Esophagus muscularis mucosa (tissue), 4 donors: Measurements from ENCODE around the gene ABHD16A. TPM values are rescaled to one million over a fixed set of nuclear protein-coding genes. Genes with fewer than 3 reads are reported as not detected.
A peak's percentile ranks its signal among the peaks of the same experiment; 100 is the strongest.

Experiments used
- DNase-seq: peaks from one replicate; pipeline ENCODE4 v3.0.0-alpha.2; 2017; ENCODE audit errors: extremely low spot score
- H3K27ac ChIP-seq, 4 donors: fragments of 200-600 bp; sonication (generic); replicated peaks in 1 of 4; 1 replicate in 3 of 4; 2 replicates in 1 of 4; pipeline ENCODE4 v1.5.1; 2016 to 2019; ENCODE audit warnings: mild to moderate bottlenecking in 1 of 4
- H3K27me3 ChIP-seq, 4 donors: fragments of 200-600 bp; sonication (generic); one replicate each; pipeline versions ENCODE4 v1.5.1 to v1.6.0; 2016 to 2019
- H3K36me3 ChIP-seq, 4 donors: fragments of 200-600 bp; sonication (generic); one replicate each; pipeline ENCODE4 v1.5.1; 2016 to 2019
- H3K4me1 ChIP-seq, 4 donors: fragments of 200-600 bp; sonication (generic); one replicate each; pipeline ENCODE4 v1.5.1; 2016 to 2019
- H3K4me3 ChIP-seq, 4 donors: fragments of 200-600 bp; sonication (generic); 1 replicate in 2 of 4; 2 replicates in 2 of 4; pipeline ENCODE4 v1.5.1; 2016 to 2019; ENCODE audit warnings: mild to moderate bottlenecking in 4 of 4, moderate library complexity in 1 of 4
- H3K9me3 ChIP-seq, 4 donors: fragments of 200-600 bp; sonication (generic); 1 replicate in 3 of 4; 2 replicates in 1 of 4; pipeline ENCODE4 v1.5.1; 2016 to 2019
- EP300 ChIP-seq: sonication (generic); formaldehyde crosslinking; IDR thresholded peaks from one replicate; pipeline ENCODE4 v1.6.1; 2017; ENCODE audit warnings: antibody characterized with exemption
- POLR2A ChIP-seq: fragments of 450-650 bp; IDR thresholded peaks from one replicate; pipeline ENCODE4 v1.6.1; 2017; ENCODE audit warnings: antibody characterized with exemption, moderate library complexity, mild to moderate bottlenecking, low read depth
- POLR2AphosphoS5 ChIP-seq, 2 donors: sonication (generic); formaldehyde crosslinking; IDR thresholded peaks; one replicate each; pipeline ENCODE4 v1.6.1; 2017; ENCODE audit warnings: antibody characterized with exemption in 2 of 2
- WGBS: methylation state at CpG from one replicate; pipeline ENCODE4 v1.1.5; 2018; 5-methylcytosine and 5-hydroxymethylcytosine counted together
- intact Hi-C: fragments of 100-400 bp; cut with DNase I; formaldehyde crosslinking; loops from one replicate; pipeline ENCODE4 v1.15.1; 2023
- total RNA-seq, 4 donors: library from RNA; depleted of rRNA; stranded (reverse); fragments of >200 nt; gene quantifications; one replicate each; pipeline versions ENCODE4 v1.1.0 to v1.2.1, GENCODE V29; 2016
- TF ChIP-seq, protein P1 (sequence below), 3 experiments: fragments of 200-600 bp in 2 of 3; fragments of 450-650 bp in 1 of 3; sonication (generic) in 2 of 3; IDR thresholded peaks; one replicate each; pipeline ENCODE4 v1.5.1; 2017 to 2019; ENCODE audit warnings: antibody characterized with exemption in 3 of 3, mild to moderate bottlenecking in 2 of 3, moderate library complexity in 1 of 3

ABHD16A gene
- total RNA-seq, 4 donors from 2014 or later = 44.9 to 57.9 (median 52.8) TPM

DNA sequence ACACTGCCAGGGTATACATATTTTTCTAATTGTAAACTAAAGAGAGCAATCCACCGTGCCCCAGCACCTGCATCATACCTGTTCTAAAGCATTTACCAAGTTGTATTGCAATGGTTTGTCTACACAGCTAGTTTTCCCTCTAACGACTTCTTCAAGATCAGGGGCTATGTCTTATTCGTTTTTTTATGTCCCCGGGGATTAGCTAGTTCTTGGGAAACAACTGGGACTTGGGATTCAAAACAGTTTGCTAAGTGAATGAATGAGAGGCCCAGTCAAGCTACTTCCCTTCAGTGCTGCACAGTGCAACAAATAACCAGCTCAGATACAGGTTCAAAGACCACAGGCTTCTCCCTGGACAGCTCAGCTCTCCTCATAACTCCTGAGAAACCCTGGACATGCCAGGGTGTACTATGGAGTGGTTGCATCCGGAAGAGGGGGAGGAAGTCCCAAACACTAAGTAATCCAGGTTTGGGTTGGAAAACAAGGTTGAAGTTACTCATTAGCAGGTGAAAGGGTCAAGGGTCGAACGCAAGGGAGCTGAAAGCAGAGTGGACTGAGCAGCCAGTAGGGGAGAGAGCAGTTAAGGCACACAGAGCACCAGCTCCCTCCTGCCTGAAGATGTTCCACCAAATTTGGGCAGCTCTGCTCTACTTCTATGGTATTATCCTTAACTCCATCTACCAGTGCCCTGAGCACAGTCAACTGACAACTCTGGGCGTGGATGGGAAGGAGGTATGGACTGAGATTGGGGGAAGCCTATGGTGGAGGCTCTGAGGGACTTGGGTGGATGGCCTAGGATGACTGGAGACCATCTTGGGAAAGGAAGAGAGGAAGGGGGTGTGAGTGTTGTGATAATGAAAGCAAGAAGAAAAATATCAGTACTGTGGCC is 47.5 kb downstream of the ABHD16A start, which contains the start of gene APOM:
Gene APOM (plus strand): TSS at position 546 of the 889 bp plus-strand sequence. CDS start 73 bp downstream, at position 619.
- no peak within 1 kb of the TSS for H3K4me3 ChIP-seq
- H3K4me1 ChIP-seq = peaks cover 42 to 69% (median 54%) of the 10 kb centered on the region in 4 donors
- no peaks in the 10 kb centered on the region for H3K27me3 ChIP-seq
- WGBS = 87% methylated on average over 8 of the region's 8 CpGs
- TF ChIP-seq POLR2AphosphoS5 (IDR thresholded peaks at IDR 0.05) (no peak), EP300 (no peak), POLR2A (no peak)
- TF ChIP-seq, protein P1, sequence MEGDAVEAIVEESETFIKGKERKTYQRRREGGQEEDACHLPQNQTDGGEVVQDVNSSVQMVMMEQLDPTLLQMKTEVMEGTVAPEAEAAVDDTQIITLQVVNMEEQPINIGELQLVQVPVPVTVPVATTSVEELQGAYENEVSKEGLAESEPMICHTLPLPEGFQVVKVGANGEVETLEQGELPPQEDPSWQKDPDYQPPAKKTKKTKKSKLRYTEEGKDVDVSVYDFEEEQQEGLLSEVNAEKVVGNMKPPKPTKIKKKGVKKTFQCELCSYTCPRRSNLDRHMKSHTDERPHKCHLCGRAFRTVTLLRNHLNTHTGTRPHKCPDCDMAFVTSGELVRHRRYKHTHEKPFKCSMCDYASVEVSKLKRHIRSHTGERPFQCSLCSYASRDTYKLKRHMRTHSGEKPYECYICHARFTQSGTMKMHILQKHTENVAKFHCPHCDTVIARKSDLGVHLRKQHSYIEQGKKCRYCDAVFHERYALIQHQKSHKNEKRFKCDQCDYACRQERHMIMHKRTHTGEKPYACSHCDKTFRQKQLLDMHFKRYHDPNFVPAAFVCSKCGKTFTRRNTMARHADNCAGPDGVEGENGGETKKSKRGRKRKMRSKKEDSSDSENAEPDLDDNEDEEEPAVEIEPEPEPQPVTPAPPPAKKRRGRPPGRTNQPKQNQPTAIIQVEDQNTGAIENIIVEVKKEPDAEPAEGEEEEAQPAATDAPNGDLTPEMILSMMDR (IDR thresholded peaks at IDR 0.05) = no peak
- intact Hi-C loops = no loop called here
- H3K27ac ChIP-seq = no peak within 1 kb of the TSS
- H3K36me3 ChIP-seq = peaks cover 0 to 37% (median 27%) of the 10 kb centered on the region in 4 donors
- DNase-seq = no peak
- H3K9me3 ChIP-seq = no peaks in the 10 kb centered on the region

DNA sequence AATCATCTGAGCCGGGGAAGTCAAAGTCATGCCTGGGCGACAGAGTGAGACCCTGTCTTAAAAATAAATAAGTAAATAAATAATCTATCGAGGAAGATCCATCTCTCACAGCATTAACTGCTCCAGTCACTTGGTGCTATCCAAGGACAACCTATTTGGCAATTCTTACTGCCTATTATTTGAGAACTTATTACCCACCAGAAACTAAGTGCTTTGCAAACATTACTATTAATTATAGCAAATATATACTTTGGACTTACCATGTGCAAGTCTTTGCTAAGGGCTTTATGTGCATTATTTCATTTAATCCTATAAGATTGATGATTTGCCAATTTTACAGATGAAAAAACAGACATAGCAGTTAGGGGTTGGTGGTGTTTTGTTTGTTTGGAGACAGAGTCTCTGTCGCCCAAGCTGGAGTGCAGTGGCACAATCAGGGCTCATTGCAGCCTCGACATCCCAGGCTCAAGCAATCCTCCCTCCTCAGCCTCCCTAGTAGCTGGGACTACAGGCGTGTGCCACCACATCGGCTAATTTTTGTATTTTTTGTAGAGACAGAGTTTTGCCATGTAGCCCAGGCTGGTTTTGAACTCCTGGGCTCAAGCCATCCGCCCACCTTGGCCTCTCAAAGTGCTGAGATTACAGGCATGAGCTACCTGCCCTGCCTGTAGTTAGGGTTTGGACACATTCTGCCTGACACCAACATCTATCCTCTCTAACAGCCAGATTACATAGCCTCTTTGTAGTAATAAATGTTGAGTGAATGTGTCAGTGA is 48.4 kb downstream of the ABHD16A start:
- TF ChIP-seq POLR2AphosphoS5 (IDR thresholded peaks at IDR 0.05) = no peak
- TF ChIP-seq EP300 = no peak
- TF ChIP-seq, protein P1 (IDR thresholded peaks at IDR 0.05) = no peak
- TF ChIP-seq POLR2A = no peak
- peaks cover 0 to 44% (median 30%) of the 10 kb centered on the region in 4 donors for H3K36me3 ChIP-seq
- intact Hi-C loops = no loop called here

DNA sequence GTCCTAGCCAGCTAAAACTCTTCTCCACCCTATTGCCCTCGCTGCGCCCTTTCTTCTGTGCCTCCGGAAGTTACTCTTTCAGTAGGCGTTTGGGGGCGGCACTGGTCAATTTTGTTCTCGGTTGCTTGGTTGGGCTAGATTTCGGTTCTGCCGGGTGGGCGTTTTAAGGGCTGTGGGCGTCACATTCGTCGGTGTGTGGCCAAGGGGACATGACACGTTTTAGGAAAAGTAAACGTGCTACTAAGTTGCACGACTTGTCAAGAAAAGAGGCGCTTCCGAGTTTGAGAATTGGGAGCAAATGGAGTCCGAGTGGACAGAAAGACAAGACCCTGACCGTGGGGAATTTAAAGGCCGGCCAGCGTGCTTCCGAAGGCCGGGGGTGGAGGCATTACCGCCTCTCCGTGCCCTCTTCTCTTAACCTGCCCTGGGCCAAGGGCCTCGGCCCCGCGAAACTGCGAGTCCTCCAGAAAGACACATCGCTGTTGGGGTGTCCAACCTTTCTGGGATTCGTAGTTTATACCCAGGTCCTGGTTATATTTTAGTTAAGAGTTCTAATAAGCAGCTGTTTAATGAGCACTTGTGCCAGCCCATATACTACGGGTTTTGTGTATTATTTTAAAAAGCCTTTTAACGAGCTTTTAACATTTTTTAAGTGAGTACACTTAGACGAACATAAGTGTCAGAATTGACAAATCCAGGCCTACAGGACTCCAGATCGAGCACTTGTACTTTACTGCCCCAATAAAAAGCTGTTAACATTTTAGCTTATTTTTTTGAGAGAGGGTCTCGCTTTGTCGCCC is 50.0 kb downstream of the ABHD16A start:
- no peaks in the 10 kb centered on the region for H3K27me3 ChIP-seq
- no peaks in the 10 kb centered on the region for H3K9me3 ChIP-seq
- peak; percentile 98 for DNase-seq
- peaks cover 13 to 58% (median 41%) of the 10 kb centered on the region in 4 donors for H3K36me3 ChIP-seq
- H3K27ac ChIP-seq = peak overlapping the region; percentile 92 to 98 (median 96)
- peak overlapping the region; percentile 72 to 84 (median 77) for H3K4me3 ChIP-seq
- peaks cover 32 to 60% (median 43%) of the 10 kb centered on the region in 4 donors for H3K4me1 ChIP-seq
- intact Hi-C loops = no loop called here
- peak; percentile 76 to 81 for TF ChIP-seq POLR2AphosphoS5 (IDR thresholded peaks at IDR 0.05)
- TF ChIP-seq, protein P1 (IDR thresholded peaks at IDR 0.05) = peak in 1 of 3 experiments; percentile 19
- TF ChIP-seq POLR2A = no peak
- WGBS = 8% methylated on average over 37 of the region's 37 CpGs

More for the DNA sequence above, 48.4 kb downstream of the ABHD16A start:
- Histone ChIP-seq H3K4me3 (no peak overlapping the region), H3K9me3 (no peaks in the 10 kb centered on the region), H3K27me3 (no peaks in the 10 kb centered on the region), H3K4me1 (peaks cover 42 to 72% (median 56%) of the 10 kb centered on the region in 4 donors), H3K27ac (no peak overlapping the region)
- no peak for DNase-seq
- WGBS = 84% methylated on average over 8 of the region's 8 CpGs

DNA sequence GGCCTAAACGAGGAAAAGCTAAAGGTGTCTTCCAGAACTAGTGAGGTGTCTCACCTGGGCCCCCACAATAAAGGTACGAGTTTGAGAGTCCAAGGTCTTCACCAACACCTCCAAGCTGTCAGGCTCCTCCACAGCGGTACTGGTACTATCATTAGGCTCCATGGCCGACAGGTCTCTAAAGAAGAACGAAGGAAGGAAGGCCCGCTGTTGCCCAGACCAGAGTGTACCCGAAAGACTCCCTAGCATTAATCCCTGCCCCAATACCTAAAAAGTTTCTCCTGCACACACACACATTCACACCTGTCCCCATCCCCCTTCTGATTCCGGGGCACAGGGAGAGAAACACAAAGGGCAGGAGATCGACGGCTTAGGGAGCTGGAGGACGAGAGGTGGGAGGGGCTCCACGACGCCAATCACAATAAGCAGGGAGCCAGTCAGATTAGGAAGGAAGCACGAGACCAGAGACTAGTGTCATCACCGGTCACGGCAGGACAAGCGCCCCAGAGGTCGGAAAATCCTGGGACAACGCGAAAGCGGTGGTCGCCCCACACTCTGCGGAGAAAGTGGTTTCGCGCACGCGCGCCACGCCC is 51.4 kb downstream of the ABHD16A start:
- WGBS = 3% methylated on average over 29 of the region's 29 CpGs
- H3K4me1 ChIP-seq = peaks cover 25 to 50% (median 33%) of the 10 kb centered on the region in 4 donors

More for the DNA sequence above, 51.4 kb downstream of the ABHD16A start:
- no peak for TF ChIP-seq POLR2A
- peak in 1 of 2 donors; percentile 74 for TF ChIP-seq POLR2AphosphoS5 (IDR thresholded peaks at IDR 0.05)
- TF ChIP-seq, protein P1 (IDR thresholded peaks at IDR 0.05) = no peak
- TF ChIP-seq EP300 = no peak
- Histone ChIP-seq H3K27ac (peak overlapping the region; percentile 92 to 98 (median 96)), H3K27me3 (no peaks in the 10 kb centered on the region), H3K36me3 (peaks cover 24 to 58% (median 45%) of the 10 kb centered on the region in 4 donors), H3K9me3 (no peaks in the 10 kb centered on the region), H3K4me3 (peak overlapping the region; percentile 72 to 84 (median 77))
- intact Hi-C loops = no loop called here
- peak; percentile 96 for DNase-seq
